Thyroid gland (tissue), 4 donors: Measurements from ENCODE around the gene KCNS3. TPM values are rescaled to one million over a fixed set of nuclear protein-coding genes. Genes with fewer than 3 reads are reported as not detected.

Experiments
- DNase-seq, 2 donors: peaks; one replicate each; pipeline ENCODE4 v3.0.0-alpha.2; 2019
- H3K27ac ChIP-seq, 3 donors: fragments of 200-600 bp; sonication (generic); 1 replicate in 2 of 3; 2 replicates in 1 of 3; pipeline ENCODE4 v1.5.1; 2016 to 2019; ENCODE audit warnings: mild to moderate bottlenecking in 1 of 3, moderate library complexity in 1 of 3
- H3K27me3 ChIP-seq: fragments of 200-600 bp; sonication (generic); one replicate; pipeline ENCODE4 v1.5.1; 2019
- H3K36me3 ChIP-seq, 2 donors: fragments of 200-600 bp; sonication (generic); one replicate each; pipeline ENCODE4 v1.5.1; 2016 to 2019
- H3K4me1 ChIP-seq, 2 donors: fragments of 200-600 bp; sonication (generic); one replicate each; pipeline ENCODE4 v1.5.1; 2017 to 2019
- H3K4me3 ChIP-seq, 3 donors: fragments of 200-600 bp; sonication (generic); replicated peaks in 1 of 3; 1 replicate in 2 of 3; 2 replicates in 1 of 3; pipeline ENCODE4 v1.5.1; 2016; ENCODE audit warnings: mild to moderate bottlenecking in 1 of 3
- H3K9me3 ChIP-seq: fragments of 200-600 bp; sonication (generic); one replicate; pipeline ENCODE4 v1.5.1; 2017
- POLR2A ChIP-seq, 2 donors: fragments of 450-650 bp; IDR thresholded peaks; one replicate each; pipeline ENCODE4 v1.6.1; 2017; ENCODE audit warnings: antibody characterized with exemption in 2 of 2, mild to moderate bottlenecking in 2 of 2, moderate library complexity in 1 of 2
- WGBS, 2 donors: methylation state at CpG; one replicate each; pipeline ENCODE4 v1.1.5; 2017; 5-methylcytosine and 5-hydroxymethylcytosine counted together
- intact Hi-C: fragments of 100-400 bp; cut with DNase I; formaldehyde crosslinking; loops from one replicate; pipeline ENCODE4 v1.15.1; 2023
- total RNA-seq, 4 donors: library from RNA; depleted of rRNA; stranded (reverse); fragments of >200 nt; gene quantifications; one replicate each; pipeline ENCODE4 v1.2.3, GENCODE V29; 2016
- TF ChIP-seq, protein P1 (sequence below), 6 experiments: fragments of 200-600 bp in 3 of 6; fragments of 450-650 bp in 3 of 6; sonication (generic) in 3 of 6; IDR thresholded peaks; one replicate each; pipeline ENCODE4 v1.5.1; 2016 to 2019; ENCODE audit warnings: antibody characterized with exemption in 6 of 6, mild to moderate bottlenecking in 2 of 6, inconsistent platforms in 1 of 6, moderate library complexity in 1 of 6

KCNS3 gene
- total RNA-seq, 4 donors from 2014 or later = 6.2 to 25.1 (median 7.6) TPM

- Histone ChIP-seq H3K4me1 (no peaks in the 10 kb centered on the region), H3K4me3 (no peak overlapping the region), H3K9me3 (no peaks in the 10 kb centered on the region), H3K27me3 (no peaks in the 10 kb centered on the region), H3K27ac (no peak overlapping the region), H3K36me3 (no peaks in the 10 kb centered on the region)
- intact Hi-C loops = no loop called here
- DNase-seq = no peak
- TF ChIP-seq POLR2A (IDR thresholded peaks at IDR 0.05) = no peak
- TF ChIP-seq, protein P1, sequence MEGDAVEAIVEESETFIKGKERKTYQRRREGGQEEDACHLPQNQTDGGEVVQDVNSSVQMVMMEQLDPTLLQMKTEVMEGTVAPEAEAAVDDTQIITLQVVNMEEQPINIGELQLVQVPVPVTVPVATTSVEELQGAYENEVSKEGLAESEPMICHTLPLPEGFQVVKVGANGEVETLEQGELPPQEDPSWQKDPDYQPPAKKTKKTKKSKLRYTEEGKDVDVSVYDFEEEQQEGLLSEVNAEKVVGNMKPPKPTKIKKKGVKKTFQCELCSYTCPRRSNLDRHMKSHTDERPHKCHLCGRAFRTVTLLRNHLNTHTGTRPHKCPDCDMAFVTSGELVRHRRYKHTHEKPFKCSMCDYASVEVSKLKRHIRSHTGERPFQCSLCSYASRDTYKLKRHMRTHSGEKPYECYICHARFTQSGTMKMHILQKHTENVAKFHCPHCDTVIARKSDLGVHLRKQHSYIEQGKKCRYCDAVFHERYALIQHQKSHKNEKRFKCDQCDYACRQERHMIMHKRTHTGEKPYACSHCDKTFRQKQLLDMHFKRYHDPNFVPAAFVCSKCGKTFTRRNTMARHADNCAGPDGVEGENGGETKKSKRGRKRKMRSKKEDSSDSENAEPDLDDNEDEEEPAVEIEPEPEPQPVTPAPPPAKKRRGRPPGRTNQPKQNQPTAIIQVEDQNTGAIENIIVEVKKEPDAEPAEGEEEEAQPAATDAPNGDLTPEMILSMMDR (IDR thresholded peaks at IDR 0.05) = no peak
- WGBS, 2 donors = 85 to 88% methylated on average over 5 of the region's 5 CpGs
Observed at GRCh38 chr2:17910980-17911379, 32.5 kb downstream of the KCNS3 start.

- Histone ChIP-seq H3K27me3 (no peaks in the 10 kb centered on the region), H3K4me1 (no peaks in the 10 kb centered on the region), H3K4me3 (no peak overlapping the region), H3K9me3 (no peaks in the 10 kb centered on the region), H3K27ac (no peak overlapping the region), H3K36me3 (no peaks in the 10 kb centered on the region)
- intact Hi-C loops = no loop called here
- TF ChIP-seq, protein P1 (IDR thresholded peaks at IDR 0.05) = no peak
- no peak for TF ChIP-seq POLR2A (IDR thresholded peaks at IDR 0.05)
- DNase-seq = no peak
- 68% methylated on average over 5 of the region's 5 CpGs for WGBS, 2 donors
Observed at GRCh38 chr2:17911491-17912260, 33.2 kb downstream of the KCNS3 start.

DNA sequence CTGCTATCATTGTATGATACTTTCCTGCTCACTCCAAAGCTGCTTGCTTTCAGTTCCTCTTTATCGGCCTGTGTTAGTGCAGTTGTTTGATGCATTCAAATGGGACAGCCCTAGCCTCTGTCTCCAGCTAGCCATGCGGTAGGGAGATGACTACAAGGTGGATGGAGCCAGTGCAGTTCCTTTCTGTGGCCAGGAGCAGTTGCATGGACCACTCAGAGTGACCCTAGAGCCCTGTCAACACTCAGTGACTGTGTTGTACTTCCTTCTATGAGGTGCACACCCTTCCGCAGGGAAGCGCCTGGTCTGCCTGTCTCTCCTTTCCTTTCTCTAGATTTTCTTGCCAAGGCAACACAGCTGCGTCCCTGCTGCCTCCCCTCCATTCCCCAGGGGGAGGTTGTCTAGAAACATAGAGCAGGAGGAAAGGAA, 33.8 kb downstream of the KCNS3 start:
- WGBS, 2 donors = 66 to 78% methylated on average over 5 of the region's 5 CpGs
- Histone ChIP-seq H3K36me3 (no peaks in the 10 kb centered on the region), H3K9me3 (no peaks in the 10 kb centered on the region), H3K4me1 (no peaks in the 10 kb centered on the region), H3K4me3 (no peak overlapping the region), H3K27ac (no peak overlapping the region), H3K27me3 (no peaks in the 10 kb centered on the region)
- TF ChIP-seq, protein P1 (IDR thresholded peaks at IDR 0.05) = no peak
- TF ChIP-seq POLR2A (IDR thresholded peaks at IDR 0.05) = no peak
- peak in 1 of 2 donors; percentile 7 for DNase-seq
- intact Hi-C loops = no loop called here

GRCh38 chr2:17915099-17915498, 36.6 kb downstream of the KCNS3 start:
- TF ChIP-seq, protein P1 (IDR thresholded peaks at IDR 0.05) = no peak
- TF ChIP-seq POLR2A (IDR thresholded peaks at IDR 0.05) = no peak
- H3K27me3 ChIP-seq = no peaks in the 10 kb centered on the region
- no peak overlapping the region for H3K27ac ChIP-seq
- no peaks in the 10 kb centered on the region for H3K4me1 ChIP-seq
- no peak for DNase-seq
- H3K36me3 ChIP-seq = no peaks in the 10 kb centered on the region
- 42 to 72% methylated on average over 3 of the region's 3 CpGs for WGBS, 2 donors
- no peaks in the 10 kb centered on the region for H3K9me3 ChIP-seq
- H3K4me3 ChIP-seq = no peak overlapping the region
- intact Hi-C loops = no loop called here

- H3K4me3 ChIP-seq = no peak overlapping the region
- TF ChIP-seq POLR2A (IDR thresholded peaks at IDR 0.05) = no peak
- TF ChIP-seq, protein P1 (IDR thresholded peaks at IDR 0.05) = no peak
- no peak for DNase-seq
- H3K9me3 ChIP-seq = no peaks in the 10 kb centered on the region
- no peaks in the 10 kb centered on the region for H3K36me3 ChIP-seq
- intact Hi-C loops = no loop called here
- H3K27me3 ChIP-seq = no peaks in the 10 kb centered on the region
- WGBS, 2 donors = 82 to 83% methylated on average over 1 of the region's 1 CpG
- H3K27ac ChIP-seq = no peak overlapping the region
- H3K4me1 ChIP-seq = no peaks in the 10 kb centered on the region
Observed at GRCh38 chr2:17915811-17916518, 37.5 kb downstream of the KCNS3 start.
